ENCODE data around the gene SCAANT1. TPM values are rescaled to one million over a fixed set of nuclear protein-coding genes. Genes with fewer than 3 reads are reported as not detected.

Gene SCAANT1
- total and polyA plus RNA-seq, 4 donors = not detected

GRCh38 chr3:63949005-63949404 is 36.8 kb upstream of the SCAANT1 start (continued):
- TF ChIP-seq REST (IDR thresholded peaks at IDR 0.05) (no peak), MAX (IDR thresholded peaks at IDR 0.05) (no peak)

- H3K9ac ChIP-seq (ENCODE audit: low read depth in 1 of 2, low read length in 2 of 2) = no peak overlapping the region
- H3K27ac ChIP-seq (ENCODE audit: low read depth in 1 of 2, low read length in 2 of 2) = no peak overlapping the region
- H3K36me3 ChIP-seq (ENCODE audit: control insufficient read depth in 4 of 4, insufficient read depth in 3 of 4, low read depth in 1 of 4, low read length in 3 of 4) = no peaks in the 10 kb centered on the region
- H3K4me1 ChIP-seq (ENCODE audit: control insufficient read depth in 4 of 4, insufficient read depth in 4 of 4, low read length in 3 of 4) = peaks cover 0 to 18% (median under 1%) of the 10 kb centered on the region in 4 donors
- no peaks in the 10 kb centered on the region for H3K27me3 ChIP-seq (ENCODE audit: control insufficient read depth in 4 of 4, insufficient read depth in 4 of 4, low read length in 3 of 4)
- no peak for TF ChIP-seq JUND (IDR thresholded peaks at IDR 0.05)
- no peak for TF ChIP-seq RAD21 (IDR thresholded peaks at IDR 0.05)
- no peak for TF ChIP-seq GABPA (IDR thresholded peaks at IDR 0.05 in 1 of 2, conservative IDR thresholded peaks at IDR 0.05 in 1 of 2)
- TF ChIP-seq YY1 (IDR thresholded peaks at IDR 0.05) = no peak
- no peak for TF ChIP-seq MAX (IDR thresholded peaks at IDR 0.05)
- TF ChIP-seq SP1 (IDR thresholded peaks at IDR 0.05) = no peak
- no peak for TF ChIP-seq HNF4G (IDR thresholded peaks at IDR 0.05)
- no peak for TF ChIP-seq FOXA1 (IDR thresholded peaks at IDR 0.05)
- 89% methylated on average over 2 of the region's 2 CpGs for WGBS
- no peaks in the 10 kb centered on the region for H3K9me3 ChIP-seq (ENCODE audit: control insufficient read depth in 4 of 4, low read length in 3 of 4)
- DNase-seq (ENCODE audit: low spot score) = no peak
- H3K4me3 ChIP-seq (ENCODE audit: low read depth in 1 of 3, low read length in 3 of 3) = no peak overlapping the region
These were observed 35.4 kb upstream of the SCAANT1 start for GRCh38 chr3:63947594-63947993.

- WGBS = 97% methylated on average over 2 of the region's 2 CpGs
- no peak overlapping the region for H3K4me3 ChIP-seq (ENCODE audit: low read depth in 1 of 3, low read length in 3 of 3)
- no peak overlapping the region for H3K27ac ChIP-seq (ENCODE audit: low read depth in 1 of 2, low read length in 2 of 2)
- DNase-seq (ENCODE audit: low spot score) = no peak
- H3K4me1 ChIP-seq (ENCODE audit: control insufficient read depth in 4 of 4, insufficient read depth in 4 of 4, low read length in 3 of 4) = peaks cover 0 to 18% (median under 1%) of the 10 kb centered on the region in 4 donors
- H3K36me3 ChIP-seq (ENCODE audit: control insufficient read depth in 4 of 4, insufficient read depth in 3 of 4, low read depth in 1 of 4, low read length in 3 of 4) = no peaks in the 10 kb centered on the region
- no peaks in the 10 kb centered on the region for H3K9me3 ChIP-seq (ENCODE audit: control insufficient read depth in 4 of 4, low read length in 3 of 4)
- no peak for TF ChIP-seq YY1 (IDR thresholded peaks at IDR 0.05)
- TF ChIP-seq REST (IDR thresholded peaks at IDR 0.05) = no peak
- TF ChIP-seq HNF4A (conservative IDR thresholded peaks at IDR 0.05) = no peak
- TF ChIP-seq JUND (IDR thresholded peaks at IDR 0.05) = no peak
- no peak for TF ChIP-seq RXRA (IDR thresholded peaks at IDR 0.05)
- TF ChIP-seq EGR1 (IDR thresholded peaks at IDR 0.05; ENCODE audit: low read depth in 2 of 2) = no peak
- no peak for TF ChIP-seq ATF3 (IDR thresholded peaks at IDR 0.05)
- no peak for TF ChIP-seq GABPA (IDR thresholded peaks at IDR 0.05 in 1 of 2, conservative IDR thresholded peaks at IDR 0.05 in 1 of 2)
- no peak overlapping the region for H3K9ac ChIP-seq (ENCODE audit: low read depth in 1 of 2, low read length in 2 of 2)
- H3K27me3 ChIP-seq (ENCODE audit: control insufficient read depth in 4 of 4, insufficient read depth in 4 of 4, low read length in 3 of 4) = no peaks in the 10 kb centered on the region
These were observed 34.6 kb upstream of the SCAANT1 start for GRCh38 chr3:63946753-63947152.

All from liver (tissue), 9 donors.